Natural killer cell (primary cell): ENCODE measurements around the gene DTX4. TPM values are rescaled to one million over a fixed set of nuclear protein-coding genes. Genes with fewer than 3 reads are reported as not detected.

Experiments
- ATAC-seq, 3 donors: fragments of 150-1000 bp in 2 of 3; fragments of 200-7000 bp in 1 of 3; cut with Tn5 transposase; 1 replicate in 1 of 3; 2 replicates in 2 of 3; pipeline ENCODE4 v1.10.0; 2021; ENCODE audit warnings: mild to moderate bottlenecking in 2 of 3, moderate library complexity in 2 of 3
- DNase-seq, 2 donors: peaks; one replicate each; pipeline versions ENCODE4 v3.0.0 to v3.0.0-alpha.2; 2013 to 2021; ENCODE audit warnings: mixed read lengths in 1 of 2
- H3K27ac ChIP-seq: one replicate; pipeline ENCODE4 v1.5.1; 2013; ENCODE audit warnings: mild to moderate bottlenecking, low read length
- H3K27me3 ChIP-seq: one replicate; pipeline ENCODE4 v1.6.1; 2013; ENCODE audit warnings: low read length; ENCODE audit not compliant: control insufficient read depth, insufficient read depth
- H3K36me3 ChIP-seq: one replicate; pipeline ENCODE4 v1.6.1; 2013; ENCODE audit warnings: low read length; ENCODE audit not compliant: control insufficient read depth, insufficient read depth
- H3K4me1 ChIP-seq: one replicate; pipeline ENCODE4 v1.6.1; 2013; ENCODE audit warnings: low read length; ENCODE audit not compliant: control insufficient read depth, insufficient read depth
- H3K4me3 ChIP-seq: one replicate; pipeline ENCODE4 v1.5.1; 2013; ENCODE audit warnings: low read length
- H3K9me3 ChIP-seq: one replicate; pipeline ENCODE4 v1.6.1; 2013; ENCODE audit warnings: low read length; ENCODE audit not compliant: control insufficient read depth, insufficient read depth
- H3K27ac Mint-ChIP-seq, 2 donors: one replicate each; pipeline ENCODE4 v1.8.0; 2022; ENCODE audit warnings: mild to moderate bottlenecking in 2 of 2, mixed read lengths in 2 of 2, moderate library complexity in 1 of 2
- H3K27me3 Mint-ChIP-seq, 2 donors: one replicate each; pipeline ENCODE4 v1.8.0; 2022; ENCODE audit warnings: low read depth in 2 of 2, mixed read lengths in 2 of 2
- H3K36me3 Mint-ChIP-seq: one replicate; pipeline ENCODE4 v1.8.0; 2022; ENCODE audit warnings: mixed read lengths
- H3K4me1 Mint-ChIP-seq, 2 donors: one replicate each; pipeline ENCODE4 v1.8.0; 2022; ENCODE audit warnings: mixed read lengths in 2 of 2
- H3K4me3 Mint-ChIP-seq: one replicate; pipeline ENCODE4 v1.8.0; 2022; ENCODE audit warnings: mild to moderate bottlenecking, moderate library complexity, mixed read lengths
- H3K9me3 Mint-ChIP-seq, 2 donors: one replicate each; pipeline ENCODE4 v1.8.0; 2022; ENCODE audit warnings: mixed read lengths in 2 of 2
- CTCF ChIP-seq: fragments of 200-600 bp; IDR thresholded peaks from one replicate; pipeline ENCODE4 v1.8.0; 2022; ENCODE audit warnings: antibody characterized with exemption
- WGBS: methylation state at CpG from one replicate; pipeline ENCODE4 v1.1.7; 2013; ENCODE audit warnings: missing lambda C conversion rate; ENCODE audit not compliant: insufficient coverage; 5-methylcytosine and 5-hydroxymethylcytosine counted together
- intact Hi-C: fragments of 100-400 bp; cut with micrococcal nuclease; formaldehyde crosslinking; loops from one replicate; pipeline ENCODE4 v1.14.2; 2022
- total RNA-seq, 4 donors: library from RNA; stranded (reverse); fragments of 120-200 nt in 1 of 4; gene quantifications; one replicate each; pipeline versions ENCODE4 v1.2.3 to v1.2.4, GENCODE V29; 2013 to 2022

Gene DTX4
- total RNA-seq, 3 donors from 2014 or later (not counting 1 experiment from before 2014, with no cell fraction given): 0.21 to 0.90 (median 0.59) TPM

GRCh38 chr11:59144579-59145345 is 27.2 kb upstream of the DTX4 start:
- Mint-ChIP-seq H3K27me3 (no peaks in the 10 kb centered on the region), H3K36me3 (peaks cover 5% of the 10 kb centered on the region), H3K4me1 (peaks cover 55 to 57% of the 10 kb centered on the region in 2 donors), H3K9me3 (no peaks in the 10 kb centered on the region), H3K4me3 (peak overlapping the region; percentile 100), H3K27ac (peak overlapping the region; percentile 95 to 98)
- Histone ChIP-seq H3K27me3 (no peaks in the 10 kb centered on the region), H3K36me3 (peaks cover 12% of the 10 kb centered on the region), H3K27ac (peak overlapping the region; percentile 94), H3K4me1 (peaks cover 18% of the 10 kb centered on the region), H3K4me3 (peak overlapping the region; percentile 49), H3K9me3 (no peaks in the 10 kb centered on the region)
- 1% methylated on average over 39 of the region's 39 CpGs for WGBS
- ATAC-seq (peak; percentile 61 to 81 (median 72)), DNase-seq (peak; percentile 56 to 91)
- intact Hi-C loops: loop anchor here (5.0 kb wide), 1 partner anchor 1487 kb away; the partner anchor contains the start of gene CLP1
- TF ChIP-seq CTCF: no peak

DNA sequence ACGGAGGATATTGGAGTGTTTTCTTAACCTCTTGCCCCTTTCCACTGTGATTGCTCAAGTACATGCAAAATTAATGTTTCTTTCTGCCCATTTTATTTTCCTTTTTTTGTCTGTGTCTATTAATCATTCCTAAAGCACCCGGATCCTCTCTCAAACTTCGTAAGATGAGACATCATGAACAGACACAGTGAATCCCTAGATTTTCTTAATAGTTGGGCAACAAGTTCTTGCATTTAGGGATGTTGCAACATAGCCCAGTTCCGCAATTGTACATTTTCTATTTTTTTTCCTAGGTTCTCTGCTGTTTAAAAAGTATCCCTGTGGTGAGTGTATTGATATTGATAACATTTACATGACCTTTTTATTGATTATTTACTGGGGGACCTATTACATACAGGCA is 26.4 kb upstream of the DTX4 start:
- Mint-ChIP-seq H3K27me3 (no peaks in the 10 kb centered on the region), H3K4me3 (peak overlapping the region; percentile 100), H3K9me3 (no peaks in the 10 kb centered on the region), H3K27ac (peak overlapping the region; percentile 95 to 98), H3K36me3 (peaks cover 5% of the 10 kb centered on the region), H3K4me1 (peaks cover 55 to 57% of the 10 kb centered on the region in 2 donors)
- H3K36me3 ChIP-seq: peaks cover 20% of the 10 kb centered on the region
- ATAC-seq: no peak
- no peak for TF ChIP-seq CTCF
- no peak for DNase-seq
- no peak overlapping the region for H3K27ac ChIP-seq
- no peaks in the 10 kb centered on the region for H3K27me3 ChIP-seq
- intact Hi-C loops: no loop called here
- no peak overlapping the region for H3K4me3 ChIP-seq
- peaks cover 18% of the 10 kb centered on the region for H3K4me1 ChIP-seq
- 58% methylated on average over 2 of the region's 4 CpGs for WGBS
- H3K9me3 ChIP-seq: no peaks in the 10 kb centered on the region

DNA sequence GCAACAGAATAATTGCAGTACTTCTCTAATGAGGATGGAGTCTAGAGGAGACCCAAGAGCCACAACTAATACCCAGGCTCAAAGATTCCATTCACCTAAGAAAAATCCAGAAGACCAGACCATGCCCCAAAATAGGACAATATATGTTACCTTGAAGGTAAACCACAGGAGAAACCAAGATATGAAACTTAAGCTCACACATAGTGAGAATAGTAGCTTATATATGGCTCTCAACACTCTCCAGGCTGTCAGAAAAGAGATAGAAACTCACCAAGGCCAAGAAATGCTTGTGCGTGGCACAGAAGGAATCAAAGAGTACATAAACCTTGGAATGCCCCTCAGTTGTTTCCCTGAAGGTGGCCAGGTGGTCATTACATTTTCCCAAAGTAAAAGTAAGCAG is 20.2 kb upstream of the DTX4 start:
- H3K4me1 Mint-ChIP-seq: peaks cover 10 to 14% of the 10 kb centered on the region in 2 donors
- 88% methylated on average over 1 of the region's 1 CpG for WGBS

More for the DNA sequence above, 20.2 kb upstream of the DTX4 start:
- no peak for DNase-seq
- Mint-ChIP-seq H3K9me3 (no peaks in the 10 kb centered on the region), H3K4me3 (no peak overlapping the region), H3K27ac (peak overlapping the region in 1 of 2 donors; percentile 49), H3K27me3 (no peaks in the 10 kb centered on the region), H3K36me3 (peaks cover 19% of the 10 kb centered on the region)
- no peaks in the 10 kb centered on the region for H3K27me3 ChIP-seq
- H3K9me3 ChIP-seq: no peaks in the 10 kb centered on the region
- no peak overlapping the region for H3K27ac ChIP-seq
- intact Hi-C loops: no loop called here
- no peak overlapping the region for H3K4me3 ChIP-seq
- no peaks in the 10 kb centered on the region for H3K4me1 ChIP-seq
- peaks cover 31% of the 10 kb centered on the region for H3K36me3 ChIP-seq
- TF ChIP-seq CTCF: no peak
- no peak for ATAC-seq
